Stomach (tissue), 9 donors: ENCODE data around the gene PCSK2. TPM values are rescaled to one million over a fixed set of nuclear protein-coding genes. Genes with fewer than 3 reads are reported as not detected.

ENCODE experiments used
- DNase-seq, 2 donors: peaks; one replicate each; pipeline versions ENCODE4 v3.0.0 to v3.0.0-alpha.2; 2013 to 2019
- H3K27ac ChIP-seq, 5 donors: fragments of 200-600 bp in 4 of 5; sonication (generic) in 4 of 5; one replicate each; pipeline ENCODE4 v1.5.1; 2013 to 2019; ENCODE audit warnings: mild to moderate bottlenecking in 1 of 5, moderate library complexity in 1 of 5
- H3K27me3 ChIP-seq, 3 donors: fragments of 200-600 bp; sonication (generic); one replicate each; pipeline ENCODE4 v1.5.1; 2017 to 2019; ENCODE audit warnings: mixed run types in 1 of 3
- H3K36me3 ChIP-seq, 4 donors: fragments of 200-600 bp; sonication (generic); 1 replicate in 3 of 4; 2 replicates in 1 of 4; pipeline ENCODE4 v1.5.1; 2016 to 2019
- H3K4me1 ChIP-seq, 4 donors: fragments of 200-600 bp; sonication (generic); one replicate each; pipeline ENCODE4 v1.5.1; 2016 to 2019
- H3K4me3 ChIP-seq, 4 donors: fragments of 200-600 bp; sonication (generic) in 3 of 4; one replicate each; pipeline ENCODE4 v1.5.1; 2016 to 2019; ENCODE audit warnings: mild to moderate bottlenecking in 1 of 4
- H3K9me3 ChIP-seq, 4 donors: fragments of 200-600 bp; sonication (generic); one replicate each; pipeline ENCODE4 v1.5.1; 2016 to 2019
- EP300 ChIP-seq: sonication (generic); formaldehyde crosslinking; IDR thresholded peaks from one replicate; pipeline ENCODE4 v1.6.1; 2017; ENCODE audit warnings: antibody characterized with exemption
- POLR2A ChIP-seq, 4 donors: fragments of 450-650 bp; IDR thresholded peaks; one replicate each; pipeline ENCODE4 v1.6.1; 2016; ENCODE audit warnings: antibody characterized with exemption in 4 of 4, control low read depth in 2 of 4, mild to moderate bottlenecking in 1 of 4, moderate library complexity in 1 of 4
- POLR2AphosphoS5 ChIP-seq, 3 donors: sonication (generic); formaldehyde crosslinking; IDR thresholded peaks; one replicate each; pipeline ENCODE4 v1.6.1; 2016; ENCODE audit warnings: antibody characterized with exemption in 3 of 3
- WGBS, 5 donors: extraction: QIAGEN DNeasy Blood & Tissue Kit in 3 of 5; methylation state at CpG; one replicate each; pipeline versions ENCODE4 v1.1.5 to v1.1.7; 2013 to 2018; 5-methylcytosine and 5-hydroxymethylcytosine counted together
- intact Hi-C: fragments of 100-400 bp; cut with DNase I; formaldehyde crosslinking; loops from one replicate; pipeline ENCODE4 v1.15.1; 2023; ENCODE audit warnings: low total_unique reads
- polyA plus RNA-seq, 3 donors: library from polyadenylated mRNA; stranded (reverse); fragments of 200-250 nt; gene quantifications; one replicate each; pipeline ENCODE4 v1.2.3, GENCODE V29; 2013
- total RNA-seq, 5 donors: library from RNA; depleted of rRNA; stranded (reverse); fragments of >200 nt; gene quantifications; one replicate each; pipeline versions ENCODE4 v1.1.0 to v1.2.3, GENCODE V29; 2014 to 2016
- TF ChIP-seq, protein P1 (sequence below), 7 experiments: fragments of 450-650 bp in 4 of 7; fragments of 200-600 bp in 3 of 7; sonication (generic) in 3 of 7; IDR thresholded peaks; one replicate each; pipeline ENCODE4 v1.5.1; 2016 to 2019; ENCODE audit warnings: antibody characterized with exemption in 7 of 7, control low read depth in 2 of 7, mild to moderate bottlenecking in 1 of 7
- donor health status: healthy with polysubstance abuse.
- donor health status: Bipolar disorder and iron deficiency.
- donor health status: healthy.

Gene PCSK2
- total and polyA plus RNA-seq, 8 donors = 0.15 to 3.7 (median 1.2) TPM; not detected in 2

GRCh38 chr20:17465236-17465635, 238.4 kb downstream of the PCSK2 start:
- Histone ChIP-seq H3K9me3 (no peaks in the 10 kb centered on the region), H3K36me3 (no peaks in the 10 kb centered on the region), H3K4me1 (no peaks in the 10 kb centered on the region), H3K4me3 (no peak overlapping the region), H3K27me3 (no peaks in the 10 kb centered on the region), H3K27ac (no peak overlapping the region)
- intact Hi-C loops = no loop called here
- no peak for TF ChIP-seq EP300
- TF ChIP-seq POLR2A (IDR thresholded peaks at IDR 0.05) = no peak
- TF ChIP-seq, protein P1, sequence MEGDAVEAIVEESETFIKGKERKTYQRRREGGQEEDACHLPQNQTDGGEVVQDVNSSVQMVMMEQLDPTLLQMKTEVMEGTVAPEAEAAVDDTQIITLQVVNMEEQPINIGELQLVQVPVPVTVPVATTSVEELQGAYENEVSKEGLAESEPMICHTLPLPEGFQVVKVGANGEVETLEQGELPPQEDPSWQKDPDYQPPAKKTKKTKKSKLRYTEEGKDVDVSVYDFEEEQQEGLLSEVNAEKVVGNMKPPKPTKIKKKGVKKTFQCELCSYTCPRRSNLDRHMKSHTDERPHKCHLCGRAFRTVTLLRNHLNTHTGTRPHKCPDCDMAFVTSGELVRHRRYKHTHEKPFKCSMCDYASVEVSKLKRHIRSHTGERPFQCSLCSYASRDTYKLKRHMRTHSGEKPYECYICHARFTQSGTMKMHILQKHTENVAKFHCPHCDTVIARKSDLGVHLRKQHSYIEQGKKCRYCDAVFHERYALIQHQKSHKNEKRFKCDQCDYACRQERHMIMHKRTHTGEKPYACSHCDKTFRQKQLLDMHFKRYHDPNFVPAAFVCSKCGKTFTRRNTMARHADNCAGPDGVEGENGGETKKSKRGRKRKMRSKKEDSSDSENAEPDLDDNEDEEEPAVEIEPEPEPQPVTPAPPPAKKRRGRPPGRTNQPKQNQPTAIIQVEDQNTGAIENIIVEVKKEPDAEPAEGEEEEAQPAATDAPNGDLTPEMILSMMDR (IDR thresholded peaks at IDR 0.05) = no peak
- TF ChIP-seq POLR2AphosphoS5 (IDR thresholded peaks at IDR 0.05) = no peak
- no peak for DNase-seq
- WGBS, 5 donors = 85 to 97% (median 94%) methylated on average over 10 of the region's 10 CpGs

DNA sequence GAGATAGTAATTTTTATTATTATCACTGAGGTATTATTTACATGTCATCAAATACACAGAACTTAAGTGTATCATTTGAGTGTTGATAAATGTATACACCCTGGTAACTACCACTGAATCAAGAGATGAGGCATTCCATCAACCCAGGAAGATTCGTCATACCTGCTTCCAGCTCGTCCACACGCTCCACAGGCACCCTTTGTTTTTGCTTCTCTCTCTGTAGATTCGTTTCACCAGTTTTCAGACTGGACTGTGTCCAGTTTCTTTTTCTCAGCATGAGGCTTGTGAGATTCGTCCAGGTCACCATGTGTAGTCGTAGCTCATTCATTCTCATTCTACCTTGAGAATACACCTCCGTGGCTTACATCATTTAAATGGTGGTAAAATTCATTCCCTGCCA, 239.8 kb downstream of the PCSK2 start:
- H3K9me3 ChIP-seq = no peaks in the 10 kb centered on the region
- TF ChIP-seq EP300 = no peak
- TF ChIP-seq POLR2A (IDR thresholded peaks at IDR 0.05) = no peak
- TF ChIP-seq, protein P1 (IDR thresholded peaks at IDR 0.05) = no peak
- TF ChIP-seq POLR2AphosphoS5 (IDR thresholded peaks at IDR 0.05) = no peak
- no peaks in the 10 kb centered on the region for H3K4me1 ChIP-seq
- no peak overlapping the region for H3K4me3 ChIP-seq
- no peaks in the 10 kb centered on the region for H3K27me3 ChIP-seq
- H3K36me3 ChIP-seq = no peaks in the 10 kb centered on the region
- intact Hi-C loops = no loop called here
- H3K27ac ChIP-seq = no peak overlapping the region
- no peak for DNase-seq
- WGBS, 5 donors = 80 to 87% (median 83%) methylated on average over 7 of the region's 7 CpGs

GRCh38 chr20:17467120-17467655, 240.3 kb downstream of the PCSK2 start:
- intact Hi-C loops = no loop called here
- Histone ChIP-seq H3K9me3 (no peaks in the 10 kb centered on the region), H3K36me3 (no peaks in the 10 kb centered on the region), H3K4me1 (no peaks in the 10 kb centered on the region), H3K27me3 (no peaks in the 10 kb centered on the region), H3K27ac (no peak overlapping the region), H3K4me3 (no peak overlapping the region)
- 79 to 84% (median 82%) methylated on average over 4 of the region's 4 CpGs for WGBS, 5 donors
- no peak for DNase-seq
- TF ChIP-seq POLR2AphosphoS5 (IDR thresholded peaks at IDR 0.05) = no peak
- TF ChIP-seq, protein P1 (IDR thresholded peaks at IDR 0.05) = no peak
- TF ChIP-seq POLR2A (IDR thresholded peaks at IDR 0.05) = no peak
- TF ChIP-seq EP300 = no peak

GRCh38 chr20:17468073-17468840, 241.4 kb downstream of the PCSK2 start:
- Histone ChIP-seq H3K9me3 (no peaks in the 10 kb centered on the region), H3K4me3 (no peak overlapping the region), H3K36me3 (no peaks in the 10 kb centered on the region), H3K27ac (no peak overlapping the region), H3K4me1 (no peaks in the 10 kb centered on the region), H3K27me3 (no peaks in the 10 kb centered on the region)
- intact Hi-C loops = no loop called here
- TF ChIP-seq POLR2AphosphoS5 (IDR thresholded peaks at IDR 0.05) (no peak), POLR2A (IDR thresholded peaks at IDR 0.05) (no peak), EP300 (no peak)
- TF ChIP-seq, protein P1 (IDR thresholded peaks at IDR 0.05) = no peak
- WGBS, 5 donors = 76 to 92% (median 86%) methylated on average over 11 to 24 of the region's 24 CpGs
- no peak for DNase-seq
